ENCODE measurements around the gene TTC34. TPM values are rescaled to one million over a fixed set of nuclear protein-coding genes. Genes with fewer than 3 reads are reported as not detected.

The TTC34 gene
- total and polyA plus RNA-seq, 2 of the 4 experiments (the other 2 are of a cell fraction), result under 0.01 to 0.09 TPM

GRCh38 chr1:2785631-2786328 is 15.7 kb downstream of the TTC34 start:
- H3K9me3 ChIP-seq (ENCODE audit: control insufficient read depth, insufficient read depth, low read length), result peaks cover 54% of the 10 kb centered on the region
- H2AK9ac ChIP-seq (replicated peaks; ENCODE audit: low read depth, low read length, poor library complexity), result no peak overlapping the region
- CTCF ChIA-PET, result no interaction called here
- H3K4ac ChIP-seq (ENCODE audit: low read depth, low read length), result no peak overlapping the region
- no peaks in the 10 kb centered on the region for H3K79me1 ChIP-seq (ENCODE audit: low read depth in 1 of 2, low read length in 2 of 2)
- ATAC-seq (ENCODE audit: low read depth) (no peak), DNase-seq (no peak)
- no peak overlapping the region for H3K56ac ChIP-seq (ENCODE audit: extremely low read depth, insufficient read depth, low read length)
- H3K23ac ChIP-seq (ENCODE audit: low read depth, low read length), result no peak overlapping the region
- no peak overlapping the region for H3K27ac ChIP-seq (ENCODE audit: insufficient read depth, low read length)
- H2BK15ac ChIP-seq (ENCODE audit: low read depth, low read length), result no peak overlapping the region
- H2BK5ac ChIP-seq (ENCODE audit: low read depth, low read length, poor library complexity, severe bottlenecking), result no peak overlapping the region
- H3K9me1 ChIP-seq (ENCODE audit: insufficient read depth, low read length), result no peaks in the 10 kb centered on the region
- H3K4me2 ChIP-seq (ENCODE audit: low read depth, low read length), result no peak overlapping the region
- no peaks in the 10 kb centered on the region for H3K27me3 ChIP-seq (ENCODE audit: control insufficient read depth, insufficient read depth, low read length)
- H2AK5ac ChIP-seq (ENCODE audit: low read depth, low read length), result no peak overlapping the region
- 70% methylated on average over 11 of the region's 23 CpGs; no CpG with 5 or more reads in 1 of the 2 experiments for WGBS, 2 experiments (ENCODE audit: extremely low coverage in 2 of 2, insufficient read length in 1 of 2)
- in situ Hi-C loops (cut with MboI; ENCODE audit: low sequenced_read_pairs), result no loop called here
- dilution Hi-C loops (cut with HindIII; ENCODE audit: low sequenced_read_pairs, unreplicated experiment), result no loop called here
- no peak overlapping the region for H4K8ac ChIP-seq (ENCODE audit: low read depth in 2 of 2, low read length in 2 of 2)
- no peaks in the 10 kb centered on the region for H4K20me1 ChIP-seq (ENCODE audit: insufficient read depth, low read length)
- H3K4me3 ChIP-seq (ENCODE audit: insufficient read depth, low read depth, low read length), result no peak overlapping the region
- POLR2A ChIA-PET (ENCODE audit: unreplicated experiment), result no interaction called here
- H3K36me3 ChIP-seq (ENCODE audit: control insufficient read depth, insufficient read depth, low read length), result no peaks in the 10 kb centered on the region
- H4K5ac ChIP-seq (ENCODE audit: low read depth, low read length), result no peak overlapping the region
- no peak overlapping the region for H3K9ac ChIP-seq (ENCODE audit: low read depth, low read length)
- no peak overlapping the region for H2BK20ac ChIP-seq (ENCODE audit: low read depth, low read length)
- intact Hi-C loops (cut with micrococcal nuclease), result no loop called here
- no peak overlapping the region for H3K14ac ChIP-seq (replicated peaks; ENCODE audit: low read depth, low read length)
- H3K18ac ChIP-seq (ENCODE audit: low read depth, low read length), result no peak overlapping the region
- no TSS peak for BruUV-seq (replicated peaks)
- no peak overlapping the region for H2AFZ ChIP-seq (replicated peaks; ENCODE audit: low read length, poor library complexity)
- TF ChIP-seq RCOR1 (IDR thresholded peaks at IDR 0.05; ENCODE audit: insufficient replicate concordance, low read length), result no peak
- no peak for TF ChIP-seq POLR2A (IDR thresholded peaks at IDR 0.05; ENCODE audit: low read depth, low read length)
- no peak for TF ChIP-seq CEBPB (IDR thresholded peaks at IDR 0.05; ENCODE audit: low read depth, low read length)
- no peak for TF ChIP-seq CTCF (conservative IDR thresholded peaks at IDR 0.05; ENCODE audit: low read depth, low read length)
- TF ChIP-seq BHLHE40 (IDR thresholded peaks at IDR 0.05; ENCODE audit: low read depth, low read length), result no peak
- no peak for TF ChIP-seq ELK1 (IDR thresholded peaks at IDR 0.05; ENCODE audit: borderline replicate concordance, low read depth, low read length)
- TF ChIP-seq SMC3 (IDR thresholded peaks at IDR 0.05; ENCODE audit: low read depth, low read length), result no peak
- no peak for TF ChIP-seq FOS (IDR thresholded peaks at IDR 0.05; ENCODE audit: low read depth, low read length)
- no peak for TF ChIP-seq RAD21 (IDR thresholded peaks at IDR 0.05; ENCODE audit: low read length)
- no peak for TF ChIP-seq MAFK (IDR thresholded peaks at IDR 0.05; ENCODE audit: low read depth, low read length)
- no peak for TF ChIP-seq NFE2L2 (IDR thresholded peaks at IDR 0.05; ENCODE audit: low read depth, low read length)
- H4K91ac ChIP-seq (ENCODE audit: insufficient read depth, low read depth, low read length), result no peak overlapping the region
- H2BK120ac ChIP-seq (ENCODE audit: low read depth, low read length), result no peak overlapping the region
- H3K4me1 ChIP-seq (ENCODE audit: control insufficient read depth, insufficient read depth, low read length), result no peaks in the 10 kb centered on the region
